Liver (tissue), 3 donors: ENCODE data around the gene POMC.

ENCODE experiments used
- EGR1 ChIP-seq, 2 donors: IDR thresholded peaks; 2 replicates each; pipeline ENCODE4 v1.6.1; 2016 to 2018; ENCODE audit warnings: antibody characterized with exemption in 2 of 2, low read depth in 2 of 2
- JUND ChIP-seq, 2 donors: IDR thresholded peaks; 2 replicates each; pipeline ENCODE4 v1.6.1; 2016; ENCODE audit warnings: antibody characterized with exemption in 2 of 2
- RAD21 ChIP-seq, 2 donors: IDR thresholded peaks; 2 replicates each; pipeline ENCODE4 v1.6.1; 2016; ENCODE audit warnings: antibody characterized with exemption in 2 of 2, mild to moderate bottlenecking in 2 of 2
- SP1 ChIP-seq: IDR thresholded peaks from 2 replicates; pipeline ENCODE4 v1.6.1; 2018; ENCODE audit warnings: antibody characterized with exemption, mild to moderate bottlenecking
- TF ChIP-seq, protein P1 (sequence below): IDR thresholded peaks from 2 replicates; pipeline ENCODE4 v1.6.1; 2016; ENCODE audit warnings: antibody characterized with exemption, mild to moderate bottlenecking
- TF ChIP-seq, protein P2 (sequence below): fragments of 150-350 bp; IDR thresholded peaks from 2 replicates; pipeline ENCODE4 v1.5.1; 2017; ENCODE audit warnings: improper control_type of control experiment, low read depth, low read length; ENCODE audit not compliant: missing input control
- TF ChIP-seq, protein P3 (sequence below): IDR thresholded peaks from 2 replicates; pipeline ENCODE4 v1.6.1; 2016; ENCODE audit warnings: antibody characterized with exemption
- TF ChIP-seq, protein P4 (sequence below): IDR thresholded peaks from 2 replicates; pipeline ENCODE4 v1.6.1; 2016; ENCODE audit warnings: antibody characterized with exemption
- donor health status: healthy.
- donor health status: healthy.

DNA sequence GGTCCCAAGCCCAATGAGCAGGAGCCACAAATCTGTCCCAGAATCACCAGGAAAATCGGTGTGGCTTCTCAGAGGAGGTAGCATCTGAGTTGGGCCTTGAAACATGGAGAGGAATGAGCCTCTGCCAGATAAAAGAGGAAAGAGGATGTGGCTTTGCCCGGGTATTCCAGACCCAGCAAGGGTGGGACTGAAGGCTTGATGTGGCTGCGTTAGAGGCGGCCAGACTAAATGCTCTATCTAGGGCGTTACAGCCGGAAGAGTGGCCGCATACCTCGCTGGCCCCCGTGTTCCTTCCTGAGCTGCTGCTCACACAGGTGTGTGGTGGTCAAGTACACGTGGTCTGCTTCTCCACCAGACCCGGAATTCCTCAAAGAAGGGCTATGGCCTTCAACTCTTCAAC lies 33.9 kb upstream of the POMC start:
- TF ChIP-seq, protein P1, sequence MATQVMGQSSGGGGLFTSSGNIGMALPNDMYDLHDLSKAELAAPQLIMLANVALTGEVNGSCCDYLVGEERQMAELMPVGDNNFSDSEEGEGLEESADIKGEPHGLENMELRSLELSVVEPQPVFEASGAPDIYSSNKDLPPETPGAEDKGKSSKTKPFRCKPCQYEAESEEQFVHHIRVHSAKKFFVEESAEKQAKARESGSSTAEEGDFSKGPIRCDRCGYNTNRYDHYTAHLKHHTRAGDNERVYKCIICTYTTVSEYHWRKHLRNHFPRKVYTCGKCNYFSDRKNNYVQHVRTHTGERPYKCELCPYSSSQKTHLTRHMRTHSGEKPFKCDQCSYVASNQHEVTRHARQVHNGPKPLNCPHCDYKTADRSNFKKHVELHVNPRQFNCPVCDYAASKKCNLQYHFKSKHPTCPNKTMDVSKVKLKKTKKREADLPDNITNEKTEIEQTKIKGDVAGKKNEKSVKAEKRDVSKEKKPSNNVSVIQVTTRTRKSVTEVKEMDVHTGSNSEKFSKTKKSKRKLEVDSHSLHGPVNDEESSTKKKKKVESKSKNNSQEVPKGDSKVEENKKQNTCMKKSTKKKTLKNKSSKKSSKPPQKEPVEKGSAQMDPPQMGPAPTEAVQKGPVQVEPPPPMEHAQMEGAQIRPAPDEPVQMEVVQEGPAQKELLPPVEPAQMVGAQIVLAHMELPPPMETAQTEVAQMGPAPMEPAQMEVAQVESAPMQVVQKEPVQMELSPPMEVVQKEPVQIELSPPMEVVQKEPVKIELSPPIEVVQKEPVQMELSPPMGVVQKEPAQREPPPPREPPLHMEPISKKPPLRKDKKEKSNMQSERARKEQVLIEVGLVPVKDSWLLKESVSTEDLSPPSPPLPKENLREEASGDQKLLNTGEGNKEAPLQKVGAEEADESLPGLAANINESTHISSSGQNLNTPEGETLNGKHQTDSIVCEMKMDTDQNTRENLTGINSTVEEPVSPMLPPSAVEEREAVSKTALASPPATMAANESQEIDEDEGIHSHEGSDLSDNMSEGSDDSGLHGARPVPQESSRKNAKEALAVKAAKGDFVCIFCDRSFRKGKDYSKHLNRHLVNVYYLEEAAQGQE = no peak
- TF ChIP-seq, protein P2, sequence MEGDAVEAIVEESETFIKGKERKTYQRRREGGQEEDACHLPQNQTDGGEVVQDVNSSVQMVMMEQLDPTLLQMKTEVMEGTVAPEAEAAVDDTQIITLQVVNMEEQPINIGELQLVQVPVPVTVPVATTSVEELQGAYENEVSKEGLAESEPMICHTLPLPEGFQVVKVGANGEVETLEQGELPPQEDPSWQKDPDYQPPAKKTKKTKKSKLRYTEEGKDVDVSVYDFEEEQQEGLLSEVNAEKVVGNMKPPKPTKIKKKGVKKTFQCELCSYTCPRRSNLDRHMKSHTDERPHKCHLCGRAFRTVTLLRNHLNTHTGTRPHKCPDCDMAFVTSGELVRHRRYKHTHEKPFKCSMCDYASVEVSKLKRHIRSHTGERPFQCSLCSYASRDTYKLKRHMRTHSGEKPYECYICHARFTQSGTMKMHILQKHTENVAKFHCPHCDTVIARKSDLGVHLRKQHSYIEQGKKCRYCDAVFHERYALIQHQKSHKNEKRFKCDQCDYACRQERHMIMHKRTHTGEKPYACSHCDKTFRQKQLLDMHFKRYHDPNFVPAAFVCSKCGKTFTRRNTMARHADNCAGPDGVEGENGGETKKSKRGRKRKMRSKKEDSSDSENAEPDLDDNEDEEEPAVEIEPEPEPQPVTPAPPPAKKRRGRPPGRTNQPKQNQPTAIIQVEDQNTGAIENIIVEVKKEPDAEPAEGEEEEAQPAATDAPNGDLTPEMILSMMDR = no peak
- TF ChIP-seq, protein P3, sequence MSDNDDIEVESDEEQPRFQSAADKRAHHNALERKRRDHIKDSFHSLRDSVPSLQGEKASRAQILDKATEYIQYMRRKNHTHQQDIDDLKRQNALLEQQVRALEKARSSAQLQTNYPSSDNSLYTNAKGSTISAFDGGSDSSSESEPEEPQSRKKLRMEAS = no peak
- TF ChIP-seq RAD21 (IDR thresholded peaks at IDR 0.05) = no peak
- TF ChIP-seq JUND (IDR thresholded peaks at IDR 0.05) = no peak
- TF ChIP-seq, protein P4, sequence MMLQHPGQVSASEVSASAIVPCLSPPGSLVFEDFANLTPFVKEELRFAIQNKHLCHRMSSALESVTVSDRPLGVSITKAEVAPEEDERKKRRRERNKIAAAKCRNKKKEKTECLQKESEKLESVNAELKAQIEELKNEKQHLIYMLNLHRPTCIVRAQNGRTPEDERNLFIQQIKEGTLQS = no peak
- no peak for TF ChIP-seq EGR1 (IDR thresholded peaks at IDR 0.05; ENCODE audit: low read depth in 2 of 2)
- no peak for TF ChIP-seq SP1
